K562 (cell line): ENCODE data around the gene CDC45. TPM values are rescaled to one million over a fixed set of nuclear protein-coding genes. Genes with fewer than 3 reads are reported as not detected.

Source experiments
- CBX1 ChIP-seq: sonication (generic); IDR thresholded peaks from 2 replicates; pipeline ENCODE4 v1.6.1; 2016; ENCODE audit warnings: antibody characterized with exemption, low read depth, mild to moderate bottlenecking
- CBX8 ChIP-seq: fragments of 200-600 bp; sonication (generic); IDR thresholded peaks from 2 replicates; pipeline ENCODE4 v1.6.1; 2012; ENCODE audit warnings: borderline replicate concordance, mixed run types, low read depth, mild to moderate bottlenecking, moderate library complexity, mixed read lengths, low read length, control low read depth, inconsistent platforms; ENCODE audit not compliant: poor library complexity, severe bottlenecking; ENCODE audit errors: extremely low read depth
- ELF4 ChIP-seq: fragments of 450-650 bp; formaldehyde crosslinking; IDR thresholded peaks from 2 replicates; pipeline ENCODE4 v1.4.0; 2022; ENCODE audit warnings: missing genetic modification characterization
- ESRRA ChIP-seq: fragments of 450-650 bp; IDR thresholded peaks from 2 replicates; pipeline ENCODE4 v1.6.1; 2014; ENCODE audit warnings: low read depth, mild to moderate bottlenecking, moderate library complexity, borderline replicate concordance
- FIP1L1 ChIP-seq: fragments of 200-400 bp; formaldehyde crosslinking; IDR thresholded peaks from 2 replicates; pipeline ENCODE4 v1.6.1; 2018; ENCODE audit warnings: mild to moderate bottlenecking, low read depth, low read length; ENCODE audit not compliant: poor library complexity, severe bottlenecking
- KLF13 ChIP-seq: fragments of 450-650 bp; IDR thresholded peaks from 2 replicates; pipeline ENCODE4 v1.6.1; 2016; ENCODE audit warnings: missing genetic modification characterization, low read depth, mild to moderate bottlenecking, missing compliant biosample characterization, moderate library complexity, borderline replicate concordance
- MTF1 ChIP-seq: fragments of 250-450 bp; sonication (Bioruptor Pico); IDR thresholded peaks from 2 replicates; pipeline ENCODE4 v1.9.0; 2021; ENCODE audit warnings: moderate library complexity, mild to moderate bottlenecking, inconsistent platforms, borderline replicate concordance
- SRF ChIP-seq, 2 experiments: fragments of 250-450, 450-650 bp in 1 of 2; sonication (Bioruptor Pico) in 1 of 2; sonication (generic) in 1 of 2; formaldehyde crosslinking; IDR thresholded peaks; 2 replicates each; pipeline versions ENCODE4 v1.5.0 to v1.5.1; 2020 to 2022; ENCODE audit warnings: mild to moderate bottlenecking in 1 of 2, missing genetic modification reagents in 1 of 2
- STAG1 ChIP-seq: sonication (generic); formaldehyde crosslinking; IDR thresholded peaks from 2 replicates; pipeline ENCODE4 v1.5.0; 2020; ENCODE audit warnings: missing genetic modification reagents, borderline replicate concordance
- ZNF146 ChIP-seq: IDR thresholded peaks from one replicate; pipeline ENCODE4 v1.6.1; 2018; ENCODE audit warnings: missing compliant biosample characterization; ENCODE audit not compliant: unreplicated experiment
- ZNF583 ChIP-seq: fragments of 250-450 bp; sonication (Bioruptor Pico); IDR thresholded peaks from 2 replicates; pipeline ENCODE4 v1.4.0; 2020
- ZNF696 ChIP-seq: fragments of 250-450 bp; sonication (Bioruptor Pico); conservative IDR thresholded peaks from 2 replicates; pipeline ENCODE4 v1.4.0; 2020; ENCODE audit warnings: mild to moderate bottlenecking, moderate library complexity
- polyA plus RNA-seq, 8 experiments: library from polyadenylated mRNA; depleted of rRNA in 4 of 8; stranded (reverse) in 5 of 8; unstranded in 3 of 8; fragments of >200 nt; fragmentation: Nextera tagmentation in 2 of 8; fragmentation: Illumina TruSeq in 1 of 8; extraction: Ambion mirVana in 2 of 8; extraction: Trizol in 1 of 8; gene quantifications; 2 replicates each; pipeline versions ENCODE4 v1.2.1 to v1.2.3, GENCODE V29; 2011 to 2014; ENCODE audit warnings: inconsistent platforms in 1 of 8, missing spikeins in 1 of 8
- total RNA-seq, 7 experiments: library from RNA; depleted of rRNA in 6 of 7; stranded (reverse); fragments of >200 nt in 6 of 7; fragmentation: Illumina TruSeq in 2 of 7; extraction: Trizol in 2 of 7; gene quantifications; 2 replicates each; pipeline versions ENCODE4 v1.2.1 to v1.2.3, GENCODE V29; 2011 to 2021; ENCODE audit warnings: low replicate concordance in 1 of 7
- TF ChIP-seq, protein P1 (sequence below): fragments of 450-650 bp; formaldehyde crosslinking; conservative IDR thresholded peaks from 2 replicates; pipeline ENCODE4 v1.4.0; 2022; ENCODE audit warnings: mild to moderate bottlenecking, missing genetic modification characterization
- TF ChIP-seq, protein P2 (sequence below): fragments of 450-650 bp; formaldehyde crosslinking; IDR thresholded peaks from 2 replicates; pipeline ENCODE4 v1.4.0; 2022; ENCODE audit warnings: missing genetic modification characterization
- TF ChIP-seq, protein P3 (sequence below), 2 experiments: fragments of 150-350 bp in 1 of 2; IDR thresholded peaks; 2 replicates each; pipeline ENCODE4 v1.6.1; 2012 to 2016; ENCODE audit warnings: low read depth in 2 of 2, low read length in 2 of 2, mild to moderate bottlenecking in 1 of 2, moderate library complexity in 1 of 2
- TF ChIP-seq, protein P4 (sequence below): fragments of 450-650 bp; formaldehyde crosslinking; IDR thresholded peaks from 2 replicates; pipeline ENCODE4 v1.4.0; 2022; ENCODE audit warnings: missing genetic modification characterization

Gene CDC45
- total and polyA plus RNA-seq, 9 of the 15 experiments (the other 6 are each of a cell fraction or from before 2014, with no cell fraction given), result 251 to 580 (median 410) TPM

DNA sequence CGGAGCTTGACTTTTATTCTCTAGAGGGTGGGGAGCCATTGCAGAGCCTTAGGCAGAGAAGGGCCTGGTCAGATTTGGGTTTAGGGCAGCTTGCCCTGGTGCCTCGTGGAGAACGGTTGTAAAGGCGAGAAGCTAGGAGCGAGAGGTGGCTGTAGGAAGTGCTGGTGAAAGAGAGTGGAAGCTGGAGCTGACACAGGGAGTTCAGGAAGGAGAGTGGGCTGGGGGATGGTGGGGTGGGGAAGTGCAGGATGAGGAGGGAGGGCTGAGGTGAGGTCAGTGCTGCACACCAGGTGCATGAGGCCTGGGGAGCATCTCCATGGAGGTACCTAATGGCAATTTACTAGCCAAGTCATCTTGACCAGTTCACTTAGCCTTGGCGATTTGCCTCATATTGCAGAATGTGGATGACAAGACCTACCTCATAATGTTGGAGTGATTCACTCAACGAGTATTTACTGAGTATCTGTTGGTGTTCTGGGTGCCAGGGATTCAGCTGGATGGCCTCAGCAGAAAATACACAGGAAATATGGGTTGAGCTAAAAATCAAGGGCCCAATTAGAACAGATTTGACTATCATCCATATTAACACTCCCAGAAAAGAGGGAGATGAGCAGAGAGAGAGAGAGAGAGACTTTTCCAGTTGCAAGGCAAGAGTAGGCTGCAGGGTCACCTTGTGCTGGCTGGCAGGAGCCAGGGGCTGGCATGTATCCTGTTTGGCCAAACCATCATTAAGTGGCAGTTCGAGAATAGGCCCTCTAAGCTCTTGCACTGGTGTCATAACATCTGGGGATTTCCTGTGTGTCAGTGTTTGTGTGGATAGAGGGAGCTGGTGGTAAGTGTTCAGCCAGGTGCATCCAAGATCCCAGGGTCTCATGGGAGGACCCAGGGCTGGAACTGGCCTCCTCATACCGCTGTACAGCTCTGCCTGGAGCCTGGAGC, 88.9 kb downstream of the CDC45 start (continued):
- TF ChIP-seq, protein P1, sequence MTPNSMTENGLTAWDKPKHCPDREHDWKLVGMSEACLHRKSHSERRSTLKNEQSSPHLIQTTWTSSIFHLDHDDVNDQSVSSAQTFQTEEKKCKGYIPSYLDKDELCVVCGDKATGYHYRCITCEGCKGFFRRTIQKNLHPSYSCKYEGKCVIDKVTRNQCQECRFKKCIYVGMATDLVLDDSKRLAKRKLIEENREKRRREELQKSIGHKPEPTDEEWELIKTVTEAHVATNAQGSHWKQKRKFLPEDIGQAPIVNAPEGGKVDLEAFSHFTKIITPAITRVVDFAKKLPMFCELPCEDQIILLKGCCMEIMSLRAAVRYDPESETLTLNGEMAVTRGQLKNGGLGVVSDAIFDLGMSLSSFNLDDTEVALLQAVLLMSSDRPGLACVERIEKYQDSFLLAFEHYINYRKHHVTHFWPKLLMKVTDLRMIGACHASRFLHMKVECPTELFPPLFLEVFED (CRISPR knock-in tag), result peak; percentile 62; the same call in 1 of the 2 replicates
- TF ChIP-seq, protein P2, sequence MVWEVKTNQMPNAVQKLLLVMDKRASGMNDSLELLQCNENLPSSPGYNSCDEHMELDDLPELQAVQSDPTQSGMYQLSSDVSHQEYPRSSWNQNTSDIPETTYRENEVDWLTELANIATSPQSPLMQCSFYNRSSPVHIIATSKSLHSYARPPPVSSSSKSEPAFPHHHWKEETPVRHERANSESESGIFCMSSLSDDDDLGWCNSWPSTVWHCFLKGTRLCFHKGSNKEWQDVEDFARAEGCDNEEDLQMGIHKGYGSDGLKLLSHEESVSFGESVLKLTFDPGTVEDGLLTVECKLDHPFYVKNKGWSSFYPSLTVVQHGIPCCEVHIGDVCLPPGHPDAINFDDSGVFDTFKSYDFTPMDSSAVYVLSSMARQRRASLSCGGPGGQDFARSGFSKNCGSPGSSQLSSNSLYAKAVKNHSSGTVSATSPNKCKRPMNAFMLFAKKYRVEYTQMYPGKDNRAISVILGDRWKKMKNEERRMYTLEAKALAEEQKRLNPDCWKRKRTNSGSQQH (CRISPR knock-in tag), result 0 out of 2 replicates have a peak, but pooled peaks have one; percentile 35
- no peak for TF ChIP-seq ESRRA
- no peak for TF ChIP-seq MTF1 (CRISPR knock-in tag)
- TF ChIP-seq, protein P3, sequence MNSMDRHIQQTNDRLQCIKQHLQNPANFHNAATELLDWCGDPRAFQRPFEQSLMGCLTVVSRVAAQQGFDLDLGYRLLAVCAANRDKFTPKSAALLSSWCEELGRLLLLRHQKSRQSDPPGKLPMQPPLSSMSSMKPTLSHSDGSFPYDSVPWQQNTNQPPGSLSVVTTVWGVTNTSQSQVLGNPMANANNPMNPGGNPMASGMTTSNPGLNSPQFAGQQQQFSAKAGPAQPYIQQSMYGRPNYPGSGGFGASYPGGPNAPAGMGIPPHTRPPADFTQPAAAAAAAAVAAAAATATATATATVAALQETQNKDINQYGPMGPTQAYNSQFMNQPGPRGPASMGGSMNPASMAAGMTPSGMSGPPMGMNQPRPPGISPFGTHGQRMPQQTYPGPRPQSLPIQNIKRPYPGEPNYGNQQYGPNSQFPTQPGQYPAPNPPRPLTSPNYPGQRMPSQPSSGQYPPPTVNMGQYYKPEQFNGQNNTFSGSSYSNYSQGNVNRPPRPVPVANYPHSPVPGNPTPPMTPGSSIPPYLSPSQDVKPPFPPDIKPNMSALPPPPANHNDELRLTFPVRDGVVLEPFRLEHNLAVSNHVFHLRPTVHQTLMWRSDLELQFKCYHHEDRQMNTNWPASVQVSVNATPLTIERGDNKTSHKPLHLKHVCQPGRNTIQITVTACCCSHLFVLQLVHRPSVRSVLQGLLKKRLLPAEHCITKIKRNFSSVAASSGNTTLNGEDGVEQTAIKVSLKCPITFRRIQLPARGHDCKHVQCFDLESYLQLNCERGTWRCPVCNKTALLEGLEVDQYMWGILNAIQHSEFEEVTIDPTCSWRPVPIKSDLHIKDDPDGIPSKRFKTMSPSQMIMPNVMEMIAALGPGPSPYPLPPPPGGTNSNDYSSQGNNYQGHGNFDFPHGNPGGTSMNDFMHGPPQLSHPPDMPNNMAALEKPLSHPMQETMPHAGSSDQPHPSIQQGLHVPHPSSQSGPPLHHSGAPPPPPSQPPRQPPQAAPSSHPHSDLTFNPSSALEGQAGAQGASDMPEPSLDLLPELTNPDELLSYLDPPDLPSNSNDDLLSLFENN (IDR thresholded peaks at IDR 0.05; ENCODE audit: low read depth in 2 of 2, low read length in 2 of 2), result no peak
- TF ChIP-seq SRF (CRISPR knock-in tag; IDR thresholded peaks at IDR 0.05), result 0 out of 4 replicates have a peak, but pooled peaks of 1 of the 2 experiments have one; percentile 3
- TF ChIP-seq CBX8, result no peak
- TF ChIP-seq FIP1L1, result no peak
- no peak for TF ChIP-seq ZNF696 (CRISPR knock-in tag)
- TF ChIP-seq STAG1 (CRISPR knock-in tag), result peak; percentile 34; the same call in 1 of the 2 replicates
- no peak for TF ChIP-seq ZNF583 (CRISPR knock-in tag)
- 0 out of 2 replicates have a peak, but pooled peaks have one; percentile 50 for TF ChIP-seq ELF4
- TF ChIP-seq ZNF146 (CRISPR knock-in tag), result no peak
- no peak for TF ChIP-seq CBX1
- TF ChIP-seq KLF13 (tag), result no peak
- TF ChIP-seq, protein P4, sequence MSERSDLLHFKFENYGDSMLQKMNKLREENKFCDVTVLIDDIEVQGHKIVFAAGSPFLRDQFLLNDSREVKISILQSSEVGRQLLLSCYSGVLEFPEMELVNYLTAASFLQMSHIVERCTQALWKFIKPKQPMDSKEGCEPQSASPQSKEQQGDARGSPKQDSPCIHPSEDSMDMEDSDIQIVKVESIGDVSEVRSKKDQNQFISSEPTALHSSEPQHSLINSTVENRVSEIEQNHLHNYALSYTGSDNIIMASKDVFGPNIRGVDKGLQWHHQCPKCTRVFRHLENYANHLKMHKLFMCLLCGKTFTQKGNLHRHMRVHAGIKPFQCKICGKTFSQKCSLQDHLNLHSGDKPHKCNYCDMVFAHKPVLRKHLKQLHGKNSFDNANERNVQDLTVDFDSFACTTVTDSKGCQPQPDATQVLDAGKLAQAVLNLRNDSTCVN, result no peak
